Ectodermal cell (in vitro differentiated cells): ENCODE results near the gene TULP4.

Source experiments
- H3K27ac ChIP-seq: 2 replicates; pipeline ENCODE4 v1.7.0; 2013; ENCODE audit warnings: mild to moderate bottlenecking, low read depth, low read length; ENCODE audit not compliant: insufficient read depth, poor library complexity, severe bottlenecking
- H3K27me3 ChIP-seq: 2 replicates; pipeline ENCODE4 v1.7.0; 2013; ENCODE audit warnings: mild to moderate bottlenecking, low read length; ENCODE audit not compliant: insufficient read depth, control insufficient read depth, poor library complexity, severe bottlenecking
- H3K36me3 ChIP-seq: one replicate; pipeline ENCODE4 v1.7.0; 2013; ENCODE audit warnings: low read length; ENCODE audit not compliant: control insufficient read depth, insufficient read depth
- H3K4me1 ChIP-seq: one replicate; pipeline ENCODE4 v1.7.0; 2013; ENCODE audit warnings: low read length; ENCODE audit not compliant: control insufficient read depth, insufficient read depth
- H3K4me3 ChIP-seq: 2 replicates; pipeline ENCODE4 v1.7.0; 2013; ENCODE audit warnings: low read depth, low read length, control low read depth; ENCODE audit not compliant: insufficient read depth
- H3K9me3 ChIP-seq: 2 replicates; pipeline ENCODE4 v1.7.0; 2013; ENCODE audit warnings: mild to moderate bottlenecking, low read length, moderate library complexity; ENCODE audit not compliant: control insufficient read depth
- WGBS, 2 experiments: methylation state at CpG; one replicate each; pipeline ENCODE4 v1.1.7; 2013; ENCODE audit warnings: missing lambda C conversion rate in 2 of 2; 5-methylcytosine and 5-hydroxymethylcytosine counted together

TULP4 gene

GRCh38 chr6:158357570-158358216, 45.4 kb downstream of the TULP4 start:
- no peak overlapping the region for H3K4me3 ChIP-seq
- H3K27ac ChIP-seq = no peak overlapping the region
- H3K9me3 ChIP-seq = no peaks in the 10 kb centered on the region
- H3K36me3 ChIP-seq = no peaks in the 10 kb centered on the region
- H3K4me1 ChIP-seq = no peaks in the 10 kb centered on the region
- H3K27me3 ChIP-seq = no peaks in the 10 kb centered on the region
- WGBS, 2 experiments = 86 to 90% methylated on average over 7 of the region's 7 CpGs

GRCh38 chr6:158358450-158359077, 46.3 kb downstream of the TULP4 start:
- Histone ChIP-seq H3K4me3 (no peak overlapping the region), H3K4me1 (no peaks in the 10 kb centered on the region)
- 92 to 96% methylated on average over 4 of the region's 5 CpGs for WGBS, 2 experiments

GRCh38 chr6:158361068-158361467, 48.8 kb downstream of the TULP4 start:
- Histone ChIP-seq H3K27me3 (no peaks in the 10 kb centered on the region), H3K36me3 (no peaks in the 10 kb centered on the region), H3K4me1 (no peaks in the 10 kb centered on the region), H3K27ac (no peak overlapping the region), H3K4me3 (no peak overlapping the region), H3K9me3 (no peaks in the 10 kb centered on the region)

More at GRCh38 chr6:158358450-158359077, 46.3 kb downstream of the TULP4 start:
- Histone ChIP-seq H3K27ac (no peak overlapping the region), H3K27me3 (no peaks in the 10 kb centered on the region), H3K36me3 (no peaks in the 10 kb centered on the region), H3K9me3 (no peaks in the 10 kb centered on the region)

- 93 to 95% methylated on average over 4 to 5 of the region's 5 CpGs for WGBS, 2 experiments
- no peaks in the 10 kb centered on the region for H3K36me3 ChIP-seq
- H3K4me1 ChIP-seq = no peaks in the 10 kb centered on the region
- H3K27me3 ChIP-seq = no peaks in the 10 kb centered on the region
- H3K27ac ChIP-seq = no peak overlapping the region
- no peak overlapping the region for H3K4me3 ChIP-seq
- H3K9me3 ChIP-seq = no peaks in the 10 kb centered on the region
Observed at GRCh38 chr6:158361961-158362669, 49.9 kb downstream of the TULP4 start.

- WGBS, 2 experiments = 94 to 97% methylated on average over 6 of the region's 6 CpGs
- H3K9me3 ChIP-seq = no peaks in the 10 kb centered on the region
Observed at GRCh38 chr6:158366363-158366762, 54.1 kb downstream of the TULP4 start.

GRCh38 chr6:158367816-158368215, 55.6 kb downstream of the TULP4 start:
- Histone ChIP-seq H3K27me3 (no peaks in the 10 kb centered on the region), H3K4me1 (no peaks in the 10 kb centered on the region), H3K36me3 (no peaks in the 10 kb centered on the region), H3K4me3 (no peak overlapping the region), H3K27ac (no peak overlapping the region), H3K9me3 (no peaks in the 10 kb centered on the region)
- WGBS, 2 experiments = 92 to 97% methylated on average over 4 to 6 of the region's 6 CpGs

More at GRCh38 chr6:158366363-158366762, 54.1 kb downstream of the TULP4 start:
- H3K36me3 ChIP-seq = no peaks in the 10 kb centered on the region
- no peak overlapping the region for H3K27ac ChIP-seq
- no peaks in the 10 kb centered on the region for H3K4me1 ChIP-seq
- H3K4me3 ChIP-seq = no peak overlapping the region
- H3K27me3 ChIP-seq = no peaks in the 10 kb centered on the region

- WGBS, 2 experiments = 93 to 94% methylated on average over 4 of the region's 4 CpGs
- Histone ChIP-seq H3K36me3 (no peaks in the 10 kb centered on the region), H3K27me3 (no peaks in the 10 kb centered on the region), H3K4me1 (no peaks in the 10 kb centered on the region), H3K27ac (no peak overlapping the region), H3K9me3 (no peaks in the 10 kb centered on the region), H3K4me3 (no peak overlapping the region)
Observed at GRCh38 chr6:158369241-158369640, 57.0 kb downstream of the TULP4 start.

- Histone ChIP-seq H3K27ac (no peak overlapping the region), H3K4me1 (no peaks in the 10 kb centered on the region), H3K9me3 (no peaks in the 10 kb centered on the region), H3K4me3 (no peak overlapping the region), H3K27me3 (no peaks in the 10 kb centered on the region), H3K36me3 (no peaks in the 10 kb centered on the region)
- 91 to 96% methylated on average over 4 of the region's 4 CpGs for WGBS, 2 experiments
Observed at GRCh38 chr6:158370805-158371204, 58.5 kb downstream of the TULP4 start.

GRCh38 chr6:158371261-158371660, 59.0 kb downstream of the TULP4 start:
- WGBS, 2 experiments = 73 to 91% methylated on average over 2 to 5 of the region's 5 CpGs

GRCh38 chr6:158372574-158372973, 60.3 kb downstream of the TULP4 start:
- Histone ChIP-seq H3K27me3 (no peaks in the 10 kb centered on the region), H3K36me3 (no peaks in the 10 kb centered on the region), H3K9me3 (no peaks in the 10 kb centered on the region), H3K4me3 (no peak overlapping the region), H3K27ac (no peak overlapping the region), H3K4me1 (no peaks in the 10 kb centered on the region)
- WGBS, 2 experiments = 75 to 80% methylated on average over 1 to 3 of the region's 3 CpGs

More at GRCh38 chr6:158371261-158371660, 59.0 kb downstream of the TULP4 start:
- Histone ChIP-seq H3K4me3 (no peak overlapping the region), H3K27ac (no peak overlapping the region), H3K9me3 (no peaks in the 10 kb centered on the region), H3K27me3 (no peaks in the 10 kb centered on the region), H3K36me3 (no peaks in the 10 kb centered on the region), H3K4me1 (no peaks in the 10 kb centered on the region)
